ENCODE data around the gene CDH13. TPM values are rescaled to one million over a fixed set of nuclear protein-coding genes. Genes with fewer than 3 reads are reported as not detected.

CDH13 gene
- total RNA-seq, 2 donors from 2014 or later, result 2.9 TPM; not detected in 1

- H3K36me3 ChIP-seq (replicated peaks in 1 of 2; ENCODE audit: insufficient read depth in 1 of 2, low read depth in 2 of 2), result no peaks in the 10 kb centered on the region
- H3K27me3 ChIP-seq, result peaks cover 0 to 22% of the 10 kb centered on the region in 2 donors
- TF ChIP-seq CTCF (IDR thresholded peaks at IDR 0.05), result no peak
- TF ChIP-seq POLR2A (IDR thresholded peaks at IDR 0.05), result no peak
- ATAC-seq, result no peak
- H3K9me3 ChIP-seq, result no peaks in the 10 kb centered on the region
- WGBS, 2 donors, result 57 to 66% methylated on average over 6 to 7 of the region's 7 CpGs
- peaks cover 14% of the 10 kb centered on the region for H3K4me1 ChIP-seq
- intact Hi-C loops (cut with DNase I), result no loop called here
- no peak overlapping the region for H3K27ac ChIP-seq
- no peak for DNase-seq
- no peak overlapping the region for H3K4me3 ChIP-seq
Observed at GRCh38 chr16:82623241-82623640, 3.5 kb upstream of the CDH13 start.

GRCh38 chr16:82625066-82625968 is 1.5 kb upstream of the CDH13 start:
- H3K4me1 ChIP-seq, result peaks cover 14% of the 10 kb centered on the region
- no peak overlapping the region for H3K27ac ChIP-seq
- H3K9me3 ChIP-seq, result no peaks in the 10 kb centered on the region
- 41 to 51% methylated on average over 8 of the region's 8 CpGs for WGBS, 2 donors
- ATAC-seq (no peak), DNase-seq (no peak)
- H3K27me3 ChIP-seq, result peaks cover 0 to 22% of the 10 kb centered on the region in 2 donors
- H3K4me3 ChIP-seq, result no peak overlapping the region
- TF ChIP-seq CTCF (IDR thresholded peaks at IDR 0.05) (no peak), POLR2A (IDR thresholded peaks at IDR 0.05) (no peak)
- intact Hi-C loops (cut with DNase I), result no loop called here
- H3K36me3 ChIP-seq (replicated peaks in 1 of 2; ENCODE audit: insufficient read depth in 1 of 2, low read depth in 2 of 2), result no peaks in the 10 kb centered on the region

- Histone ChIP-seq H3K27me3 (peaks cover 0 to 22% of the 10 kb centered on the region in 2 donors), H3K4me3 (no peak overlapping the region), H3K9me3 (no peaks in the 10 kb centered on the region), H3K27ac (no peak overlapping the region), H3K4me1 (peaks cover 14% of the 10 kb centered on the region), H3K36me3 (replicated peaks in 1 of 2; ENCODE audit: insufficient read depth in 1 of 2, low read depth in 2 of 2) (no peaks in the 10 kb centered on the region)
- no peak for TF ChIP-seq POLR2A (IDR thresholded peaks at IDR 0.05)
- TF ChIP-seq CTCF (IDR thresholded peaks at IDR 0.05), result no peak
- intact Hi-C loops (cut with DNase I), result no loop called here
- no peak for DNase-seq
- WGBS, 2 donors, result 8 to 21% methylated on average over 9 to 13 of the region's 13 CpGs
- ATAC-seq, result no peak
Observed at GRCh38 chr16:82628088-82628423, 1.3 kb downstream of the CDH13 start.

GRCh38 chr16:82628711-82629110 is 1.9 kb downstream of the CDH13 start:
- intact Hi-C loops (cut with DNase I), result no loop called here
- Histone ChIP-seq H3K36me3 (replicated peaks in 1 of 2; ENCODE audit: insufficient read depth in 1 of 2, low read depth in 2 of 2) (no peaks in the 10 kb centered on the region), H3K9me3 (no peaks in the 10 kb centered on the region), H3K27ac (no peak overlapping the region), H3K27me3 (peaks cover 0 to 22% of the 10 kb centered on the region in 2 donors), H3K4me3 (no peak overlapping the region), H3K4me1 (peaks cover 14% of the 10 kb centered on the region)
- 38 to 50% methylated on average over 3 of the region's 3 CpGs for WGBS, 2 donors
- TF ChIP-seq POLR2A (IDR thresholded peaks at IDR 0.05) (no peak), CTCF (IDR thresholded peaks at IDR 0.05) (no peak)
- DNase-seq, result no peak
- no peak for ATAC-seq

Measured in body of pancreas (tissue), 4 donors.